OCI-LY1 (cell line): ENCODE results near the gene STK39.

Experiments used
- CTCF ChIP-seq: fragments of 200-600 bp; sonication (generic), shearing (Covaris generic); IDR thresholded peaks from 2 replicates; pipeline ENCODE4 v1.5.1; 2017; ENCODE audit warnings: mild to moderate bottlenecking, antibody characterized with exemption, low read length, moderate library complexity, mixed read lengths
- EZH2 ChIP-seq: fragments of 200-600 bp; sonication (generic), shearing (Covaris generic); IDR thresholded peaks from 2 replicates; pipeline ENCODE4 v1.8.0; 2017; ENCODE audit warnings: borderline replicate concordance, mixed run types, mild to moderate bottlenecking, antibody characterized with exemption, low read length, moderate library complexity, mixed read lengths

- no peak for TF ChIP-seq EZH2
- no peak for TF ChIP-seq CTCF
Observed at GRCh38 chr2:168044176-168044575, 203.2 kb downstream of the STK39 start.
